ENCODE results near the gene PCYT1A.

DNA sequence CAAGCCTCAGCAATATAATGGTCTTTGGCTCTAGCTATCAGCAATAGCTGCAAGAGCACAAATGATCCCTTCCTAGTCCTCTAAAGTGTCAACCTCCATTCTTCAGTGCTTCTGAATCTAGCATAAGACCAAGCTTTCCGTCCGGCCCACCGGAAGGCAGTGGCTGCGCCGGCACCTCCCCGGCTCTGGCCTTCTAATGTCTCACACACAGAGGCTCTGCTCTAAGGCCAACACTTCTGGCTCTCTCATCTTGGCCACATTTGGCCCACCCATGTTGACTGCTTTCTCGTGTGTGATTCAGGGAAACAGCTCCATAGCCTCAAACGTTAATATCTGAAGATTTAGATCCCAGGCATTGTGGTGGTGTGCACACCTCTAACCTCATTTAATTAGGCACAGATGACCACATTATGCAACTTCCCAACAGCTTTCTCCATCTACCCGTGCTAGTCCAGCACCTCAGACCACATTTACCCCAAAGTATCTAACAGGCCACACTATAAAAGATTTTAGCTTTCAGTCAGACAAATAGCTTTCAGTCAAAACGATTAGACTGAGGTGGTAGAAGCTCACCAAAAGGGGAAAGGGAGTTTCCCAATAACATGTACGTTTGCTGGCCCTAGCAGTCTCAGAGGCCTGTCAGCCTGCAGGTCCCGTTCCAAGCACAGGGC lies 51.9 kb downstream of the PCYT1A start:
- TF ChIP-seq, protein P1, sequence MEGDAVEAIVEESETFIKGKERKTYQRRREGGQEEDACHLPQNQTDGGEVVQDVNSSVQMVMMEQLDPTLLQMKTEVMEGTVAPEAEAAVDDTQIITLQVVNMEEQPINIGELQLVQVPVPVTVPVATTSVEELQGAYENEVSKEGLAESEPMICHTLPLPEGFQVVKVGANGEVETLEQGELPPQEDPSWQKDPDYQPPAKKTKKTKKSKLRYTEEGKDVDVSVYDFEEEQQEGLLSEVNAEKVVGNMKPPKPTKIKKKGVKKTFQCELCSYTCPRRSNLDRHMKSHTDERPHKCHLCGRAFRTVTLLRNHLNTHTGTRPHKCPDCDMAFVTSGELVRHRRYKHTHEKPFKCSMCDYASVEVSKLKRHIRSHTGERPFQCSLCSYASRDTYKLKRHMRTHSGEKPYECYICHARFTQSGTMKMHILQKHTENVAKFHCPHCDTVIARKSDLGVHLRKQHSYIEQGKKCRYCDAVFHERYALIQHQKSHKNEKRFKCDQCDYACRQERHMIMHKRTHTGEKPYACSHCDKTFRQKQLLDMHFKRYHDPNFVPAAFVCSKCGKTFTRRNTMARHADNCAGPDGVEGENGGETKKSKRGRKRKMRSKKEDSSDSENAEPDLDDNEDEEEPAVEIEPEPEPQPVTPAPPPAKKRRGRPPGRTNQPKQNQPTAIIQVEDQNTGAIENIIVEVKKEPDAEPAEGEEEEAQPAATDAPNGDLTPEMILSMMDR (IDR thresholded peaks at IDR 0.05; ENCODE audit: borderline replicate concordance, extremely low read depth, low read length, poor library complexity, severe bottlenecking) = no peak
- TF ChIP-seq EZH2 (IDR thresholded peaks at IDR 0.05; ENCODE audit: borderline replicate concordance, low read depth, low read length, severe bottlenecking) = no peak

All from DND-41 (cell line).